Esophagus squamous epithelium (tissue), 5 donors: ENCODE measurements around the gene LACC1. TPM values are rescaled to one million over a fixed set of nuclear protein-coding genes. Genes with fewer than 3 reads are reported as not detected.

Experiments
- DNase-seq: peaks from one replicate; lab custom pipeline; 2025; lab: John Stamatoyannopoulos, UW
- H3K27ac ChIP-seq, 4 donors: fragments of 200-600 bp; sonication (generic); one replicate each; pipeline ENCODE4 v1.5.1; 2016 to 2019; ENCODE audit warnings: mild to moderate bottlenecking in 1 of 4
- H3K27me3 ChIP-seq, 4 donors: fragments of 200-600 bp; sonication (generic); 1 replicate in 3 of 4; 2 replicates in 1 of 4; pipeline versions ENCODE4 v1.5.1 to v1.6.0; 2017 to 2021; ENCODE audit warnings: antibody characterized with exemption in 1 of 4
- H3K36me3 ChIP-seq, 3 donors: fragments of 200-600 bp; sonication (generic); one replicate each; pipeline ENCODE4 v1.5.1; 2016 to 2019
- H3K4me1 ChIP-seq, 3 donors: fragments of 200-600 bp; sonication (generic); one replicate each; pipeline ENCODE4 v1.5.1; 2017 to 2019
- H3K4me3 ChIP-seq, 4 donors: fragments of 200-600 bp; sonication (generic); 1 replicate in 3 of 4; 2 replicates in 1 of 4; pipeline ENCODE4 v1.5.1; 2016 to 2019; ENCODE audit warnings: mild to moderate bottlenecking in 2 of 4, moderate library complexity in 1 of 4
- H3K9me3 ChIP-seq, 3 donors: fragments of 200-600 bp; sonication (generic); one replicate each; pipeline ENCODE4 v1.5.1; 2016 to 2019
- CTCF ChIP-seq, 6 experiments: fragments of 450-650 bp in 4 of 6; fragments of 200-600 bp in 2 of 6; sonication (generic) in 2 of 6; IDR thresholded peaks; one replicate each; pipeline ENCODE4 v1.5.1; 2016 to 2019; ENCODE audit warnings: antibody characterized with exemption in 6 of 6, mild to moderate bottlenecking in 4 of 6, moderate library complexity in 4 of 6
- POLR2A ChIP-seq, 4 donors: fragments of 450-650 bp; IDR thresholded peaks; one replicate each; pipeline ENCODE4 v1.6.1; 2017; ENCODE audit warnings: antibody characterized with exemption in 4 of 4, mild to moderate bottlenecking in 4 of 4, moderate library complexity in 3 of 4
- WGBS, 2 donors: methylation state at CpG; one replicate each; pipeline ENCODE4 v1.1.5; 2018; 5-methylcytosine and 5-hydroxymethylcytosine counted together
- intact Hi-C: fragments of 100-400 bp; cut with DNase I; formaldehyde crosslinking; loops from one replicate; pipeline ENCODE4 v1.15.0; 2022
- total RNA-seq, 4 donors: library from RNA; depleted of rRNA; stranded (reverse); fragments of >200 nt; gene quantifications; one replicate each; pipeline ENCODE4 v1.1.0, GENCODE V29; 2016
- donor health status: DM: yes; HTN: yes; CAD: no.

LACC1 gene
- total RNA-seq, 4 donors from 2014 or later = 3.3 to 15.3 (median 9.9) TPM

GRCh38 chr13:43864921-43865320 lies 14.8 kb upstream of the LACC1 start:
- 78 to 92% methylated on average over 4 of the region's 4 CpGs for whole genome bisulfite sequencing, 2 donors
- no peak for TF ChIP-seq CTCF (IDR thresholded peaks at IDR 0.05)
- intact Hi-C loops = no loop called here

GRCh38 chr13:43865892-43866291 lies 13.8 kb upstream of the LACC1 start:
- H3K9me3 ChIP-seq = no peaks in the 10 kb centered on the region
- H3K27ac ChIP-seq = no peak overlapping the region
- intact Hi-C loops = no loop called here
- no peak overlapping the region for H3K4me3 ChIP-seq
- peaks cover 0 to 21% (median 0%) of the 10 kb centered on the region in 3 donors for H3K36me3 ChIP-seq
- TF ChIP-seq CTCF (IDR thresholded peaks at IDR 0.05) = no peak
- no peak for TF ChIP-seq POLR2A (IDR thresholded peaks at IDR 0.05)
- 53 to 67% methylated on average over 4 of the region's 4 CpGs for WGBS, 2 donors
- no peak for DNase-seq
- H3K4me1 ChIP-seq = no peaks in the 10 kb centered on the region
- H3K27me3 ChIP-seq = no peaks in the 10 kb centered on the region

More at GRCh38 chr13:43864921-43865320, 14.8 kb upstream of the LACC1 start:
- DNase-seq = no peak
- no peaks in the 10 kb centered on the region for H3K4me1 ChIP-seq
- no peaks in the 10 kb centered on the region for H3K27me3 ChIP-seq
- no peaks in the 10 kb centered on the region for H3K9me3 ChIP-seq
- H3K36me3 ChIP-seq = peaks cover 0 to 13% (median 0%) of the 10 kb centered on the region in 3 donors
- no peak overlapping the region for H3K4me3 ChIP-seq
- no peak overlapping the region for H3K27ac ChIP-seq

- no peaks in the 10 kb centered on the region for H3K9me3 ChIP-seq
- no peak overlapping the region for H3K4me3 ChIP-seq
- peaks cover 0 to 9% (median 0%) of the 10 kb centered on the region in 3 donors for H3K4me1 ChIP-seq
- no peak for DNase-seq
- H3K27me3 ChIP-seq = no peaks in the 10 kb centered on the region
- intact Hi-C loops = no loop called here
- peaks cover 0 to 24% (median 0%) of the 10 kb centered on the region in 3 donors for H3K36me3 ChIP-seq
- no peak overlapping the region for H3K27ac ChIP-seq
- TF ChIP-seq CTCF (IDR thresholded peaks at IDR 0.05) (no peak), POLR2A (IDR thresholded peaks at IDR 0.05) (no peak)
- 100% methylated on average over 1 of the region's 1 CpG for WGBS, 2 donors
These were observed 7.5 kb upstream of the LACC1 start for GRCh38 chr13:43872181-43872580.

GRCh38 chr13:43874504-43875092 lies 5.1 kb upstream of the LACC1 start:
- H3K4me3 ChIP-seq = no peak overlapping the region
- TF ChIP-seq CTCF (IDR thresholded peaks at IDR 0.05) (peak in 4 of 6 experiments; percentile 53 to 70 (median 57)), POLR2A (IDR thresholded peaks at IDR 0.05) (no peak)
- H3K9me3 ChIP-seq = no peaks in the 10 kb centered on the region
- H3K4me1 ChIP-seq = peaks cover 4 to 23% (median 4%) of the 10 kb centered on the region in 3 donors
- H3K36me3 ChIP-seq = peaks cover 0 to 14% (median 0%) of the 10 kb centered on the region in 3 donors
- H3K27ac ChIP-seq = no peak overlapping the region
- 6 to 15% methylated on average over 2 of the region's 2 CpGs for WGBS, 2 donors
- intact Hi-C loops = no loop called here
- H3K27me3 ChIP-seq = no peaks in the 10 kb centered on the region
- no peak for DNase-seq

DNA sequence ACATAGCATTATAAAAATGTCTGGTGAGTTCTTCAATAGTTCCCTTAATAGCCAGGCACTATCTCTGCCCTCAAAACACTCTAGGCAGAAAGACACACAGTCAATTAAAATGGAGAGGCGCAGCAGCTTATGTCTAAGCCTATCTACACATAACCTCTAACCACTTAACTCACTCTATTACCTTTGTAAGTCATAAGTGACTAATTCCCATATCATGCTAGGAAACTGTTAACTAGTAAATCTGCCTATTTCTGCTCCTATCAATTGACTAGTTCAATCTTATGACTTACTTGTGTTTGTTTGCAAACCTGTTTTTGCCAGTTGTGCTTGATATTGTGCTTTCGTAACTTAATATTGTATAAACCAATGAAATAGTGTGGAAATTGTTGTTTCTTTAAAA lies 3.3 kb upstream of the LACC1 start:
- DNase-seq = no peak

More for the DNA sequence above, 3.3 kb upstream of the LACC1 start:
- Histone ChIP-seq H3K36me3 (no peaks in the 10 kb centered on the region), H3K4me3 (no peak overlapping the region), H3K4me1 (peaks cover 4 to 36% (median 8%) of the 10 kb centered on the region in 3 donors), H3K27ac (no peak overlapping the region), H3K27me3 (no peaks in the 10 kb centered on the region), H3K9me3 (no peaks in the 10 kb centered on the region)
- intact Hi-C loops = no loop called here
- 80 to 100% methylated on average over 2 of the region's 2 CpGs for WGBS, 2 donors
- TF ChIP-seq POLR2A (IDR thresholded peaks at IDR 0.05) = no peak
- TF ChIP-seq CTCF (IDR thresholded peaks at IDR 0.05) = no peak
